HCT116 (cell line): ENCODE results near the gene XKR7. TPM values are rescaled to one million over a fixed set of nuclear protein-coding genes. Genes with fewer than 3 reads are reported as not detected.

Source experiments
- ATAC-seq: fragments of 200-7000 bp; cut with Tn5 transposase; 2 replicates; pipeline ENCODE4 v1.9.1; 2020; ENCODE audit warnings: mild to moderate bottlenecking, moderate library complexity
- BruUV-seq: library from RNA; stranded (reverse); fragments of 400-500 nt; replicated peaks from 2 replicates; lab custom pipeline; 2021; lab: Mats Ljungman, UMichigan
- CTCF ChIA-PET: fragments of 300-600 bp; sonication (Branson Sonifier 250); formaldehyde crosslinking; loops from one replicate; lab custom pipeline; 2021; ENCODE audit warnings: antibody characterized with exemption; lab: Charles Lee
- POLR2A ChIA-PET: fragments of 300-600, 350-600 bp; sonication (Branson Sonifier 250); formaldehyde crosslinking; loops from one replicate; lab custom pipeline; 2021; ENCODE audit warnings: antibody characterized with exemption; lab: Charles Lee
- RAD21 ChIA-PET, 2 experiments: fragments of 300-600 bp; sonication (Branson Sonifier 250); formaldehyde crosslinking; loops; one replicate each; lab custom pipeline; 2023; ENCODE audit warnings: low total read pairs in 2 of 2; ENCODE audit not compliant: uncharacterized antibody in 2 of 2, unreplicated experiment in 2 of 2, low non-redundant PET in 1 of 2; lab: Charles Lee
- DNase-seq: peaks from one replicate; pipeline ENCODE4 v3.0.0-alpha.2; 2010; ENCODE audit warnings: low read depth, low spot score
- H2AFZ ChIP-seq: fragments of 200-600 bp; shearing (Covaris generic), sonication (generic); 2 replicates; pipeline ENCODE4 v1.6.1; 2017; ENCODE audit warnings: low read depth, mixed run types, mixed read lengths, antibody characterized with exemption, low read length; ENCODE audit not compliant: poor library complexity, severe bottlenecking
- H3K27ac ChIP-seq: 2 replicates; pipeline ENCODE4 v1.5.1; 2012; ENCODE audit warnings: low read depth, low read length
- H3K27me3 ChIP-seq: fragments of 200-600 bp; sonication (generic); 2 replicates; pipeline ENCODE4 v1.6.1; 2016; ENCODE audit warnings: mixed run types, low read length, mixed read lengths; ENCODE audit not compliant: insufficient read depth
- H3K36me3 ChIP-seq, 2 experiments: fragments of 200-500 bp in 1 of 2; fragments of 200-600 bp in 1 of 2; sonication (Bioruptor generic) in 1 of 2; sonication (generic) in 1 of 2; 2 replicates each; pipeline versions ENCODE4 v1.5.1 to v1.6.1; 2014 to 2016; ENCODE audit warnings: low read length in 2 of 2, inconsistent platforms in 1 of 2, mixed read lengths in 1 of 2, mixed run types in 1 of 2; ENCODE audit not compliant: insufficient read depth in 2 of 2, control insufficient read depth in 1 of 2
- H3K4me1 ChIP-seq, 2 experiments: fragments of 200-600 bp in 1 of 2; sonication (generic) in 1 of 2; 2 replicates each; pipeline versions ENCODE4 v1.5.1 to v1.6.1; 2012 to 2017; ENCODE audit warnings: low read length in 2 of 2, inconsistent platforms in 1 of 2, mild to moderate bottlenecking in 1 of 2, mixed read lengths in 1 of 2, mixed run types in 1 of 2, moderate library complexity in 1 of 2; ENCODE audit not compliant: insufficient read depth in 2 of 2, control insufficient read depth in 1 of 2
- H3K4me2 ChIP-seq: fragments of 200-600 bp; sonication (generic); 2 replicates; pipeline ENCODE4 v1.6.1; 2017; ENCODE audit warnings: mixed run types, low read length, mixed read lengths
- H3K4me3 ChIP-seq, 2 experiments: fragments of 200-600 bp in 1 of 2; sonication (generic) in 1 of 2; replicated peaks in 1 of 2; 2 replicates each; pipeline ENCODE4 v1.5.1; 2011 to 2016; ENCODE audit warnings: low read length in 2 of 2, control low read depth in 1 of 2, low read depth in 1 of 2, mild to moderate bottlenecking in 1 of 2, mixed read lengths in 1 of 2, mixed run types in 1 of 2
- H3K79me2 ChIP-seq: fragments of 200-600 bp; sonication (generic); 2 replicates; pipeline ENCODE4 v1.6.1; 2017; ENCODE audit warnings: mild to moderate bottlenecking, mixed run types, low read length, moderate library complexity, mixed read lengths; ENCODE audit not compliant: insufficient read depth
- H3K9ac ChIP-seq: fragments of 200-600 bp; sonication (generic); 2 replicates; pipeline ENCODE4 v1.6.1; 2016; ENCODE audit warnings: low read length, mixed read lengths
- H3K9me2 ChIP-seq: fragments of 200-600 bp; sonication (generic), shearing (Covaris generic); 2 replicates; pipeline ENCODE4 v1.6.1; 2017; ENCODE audit warnings: mixed run types, mild to moderate bottlenecking, moderate library complexity; ENCODE audit not compliant: insufficient read depth
- H3K9me3 ChIP-seq, 2 experiments: fragments of 200-500 bp in 1 of 2; fragments of 200-600 bp in 1 of 2; sonication (Bioruptor generic) in 1 of 2; sonication (generic) in 1 of 2; 2 replicates each; pipeline ENCODE4 v1.6.1; 2014 to 2017; ENCODE audit warnings: low read length in 2 of 2, mixed read lengths in 2 of 2, inconsistent platforms in 1 of 2, low read depth in 1 of 2, mild to moderate bottlenecking in 1 of 2, mixed run types in 1 of 2, moderate library complexity in 1 of 2; ENCODE audit not compliant: control insufficient read depth in 1 of 2, insufficient read depth in 1 of 2
- H4K20me1 ChIP-seq: fragments of 200-600 bp; sonication (generic), shearing (Covaris generic); 2 replicates; pipeline ENCODE4 v1.6.1; 2017; ENCODE audit warnings: mixed run types, mild to moderate bottlenecking, moderate library complexity; ENCODE audit not compliant: insufficient read depth
- CBX3 ChIP-seq: IDR thresholded peaks from 2 replicates; pipeline ENCODE4 v1.6.1; 2012; ENCODE audit warnings: low read depth
- CEBPB ChIP-seq: IDR thresholded peaks from 2 replicates; pipeline ENCODE4 v1.6.1; 2012; ENCODE audit warnings: low read depth
- EGR1 ChIP-seq: IDR thresholded peaks from 2 replicates; pipeline ENCODE4 v1.6.1; 2012; ENCODE audit warnings: low read depth
- ELF1 ChIP-seq: IDR thresholded peaks from 2 replicates; pipeline ENCODE4 v1.6.1; 2012; ENCODE audit warnings: low read depth, borderline replicate concordance
- EZH2 ChIP-seq: fragments of 200-600 bp; sonication (generic); IDR thresholded peaks from 2 replicates; pipeline ENCODE4 v1.6.1; 2017; ENCODE audit warnings: antibody characterized with exemption, mixed run types
- EZH2phosphoT487 ChIP-seq: fragments of 200-600 bp; IDR thresholded peaks from 2 replicates; pipeline ENCODE4 v1.6.1; 2018; ENCODE audit warnings: antibody characterized with exemption, borderline replicate concordance
- JUND ChIP-seq: IDR thresholded peaks from 2 replicates; pipeline ENCODE4 v1.6.1; 2012
- POLR2A ChIP-seq: IDR thresholded peaks from 2 replicates; pipeline ENCODE4 v1.7.0; 2011; ENCODE audit warnings: borderline replicate concordance; ENCODE audit not compliant: insufficient read depth, insufficient read length; ENCODE audit errors: extremely low read depth
- POLR2AphosphoS5 ChIP-seq: IDR thresholded peaks from 2 replicates; pipeline ENCODE4 v1.6.1; 2011; ENCODE audit warnings: mild to moderate bottlenecking, low read depth, low read length, moderate library complexity
- RAD21 ChIP-seq: IDR thresholded peaks from 2 replicates; pipeline ENCODE4 v1.6.1; 2012; ENCODE audit warnings: low read depth, mild to moderate bottlenecking
- SIN3A ChIP-seq: IDR thresholded peaks from 2 replicates; pipeline ENCODE4 v1.6.1; 2012; ENCODE audit warnings: low read depth
- SRF ChIP-seq: IDR thresholded peaks from 2 replicates; pipeline ENCODE4 v1.6.1; 2012; ENCODE audit warnings: low read depth
- TCF7L2 ChIP-seq: IDR thresholded peaks from 2 replicates; pipeline ENCODE4 v1.7.0; 2011; ENCODE audit warnings: borderline replicate concordance, inconsistent platforms; ENCODE audit not compliant: insufficient read depth, insufficient read length; ENCODE audit errors: extremely low read depth
- YY1 ChIP-seq: IDR thresholded peaks from 2 replicates; pipeline ENCODE4 v1.6.1; 2011; ENCODE audit warnings: low read length, low read depth, moderate library complexity, mild to moderate bottlenecking; ENCODE audit not compliant: insufficient replicate concordance; ENCODE audit errors: extremely low read depth
- ZFX ChIP-seq: fragments of 450-650 bp; IDR thresholded peaks from 2 replicates; pipeline ENCODE4 v1.6.1; 2017
- intact Hi-C: fragments of 100-400 bp; cut with micrococcal nuclease; formaldehyde crosslinking; loops from 2 replicates; pipeline ENCODE4 v1.10.0; 2022
- total RNA-seq: library from RNA; stranded (reverse); gene quantifications from one replicate; pipeline ENCODE4 v1.2.1, GENCODE V29; 2021; ENCODE audit not compliant: unreplicated experiment
- TF ChIP-seq, protein P1 (sequence below): IDR thresholded peaks from 2 replicates; pipeline ENCODE4 v1.6.1; 2011; ENCODE audit warnings: mild to moderate bottlenecking, low read length, moderate library complexity; ENCODE audit not compliant: insufficient replicate concordance; ENCODE audit errors: extremely low read depth
- TF ChIP-seq, protein P2 (sequence below): IDR thresholded peaks from 2 replicates; pipeline ENCODE4 v1.6.1; 2012

Gene XKR7
- total RNA-seq, 1 experiment from 2014 or later, result not detected

DNA sequence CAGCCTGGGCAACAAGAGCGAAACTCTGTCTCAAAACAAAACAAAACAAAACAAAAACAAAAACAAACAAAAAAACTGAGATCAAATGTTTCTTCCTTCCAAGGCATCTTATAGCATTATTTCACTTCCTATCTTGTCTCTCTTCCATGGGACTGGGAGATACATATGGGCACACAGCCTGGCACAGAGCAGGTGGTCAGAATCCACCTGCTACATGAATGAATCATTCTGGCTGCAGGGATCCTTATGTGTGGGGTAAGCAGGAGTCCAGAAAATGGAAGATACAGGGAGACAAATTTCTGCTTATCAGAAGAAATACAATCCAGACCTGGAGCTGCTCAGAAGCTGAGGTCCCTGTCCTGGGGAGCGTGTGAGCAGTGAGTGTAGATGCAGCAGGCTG is 24.1 kb downstream of the XKR7 start:
- Histone ChIP-seq H2AFZ (no peak overlapping the region), H3K4me3 (no peak overlapping the region), H3K9me2 (no peaks in the 10 kb centered on the region), H3K4me1 (no peaks in the 10 kb centered on the region), H3K79me2 (no peaks in the 10 kb centered on the region), H3K4me2 (no peak overlapping the region), H3K9me3 (no peaks in the 10 kb centered on the region), H3K9ac (no peak overlapping the region), H3K27me3 (peaks cover 24% of the 10 kb centered on the region; the same call in 1 of the 2 replicates), H3K27ac (no peak overlapping the region), H4K20me1 (no peaks in the 10 kb centered on the region), H3K36me3 (no peaks in the 10 kb centered on the region)
- ChIA-PET CTCF (no interaction called here), POLR2A (no interaction called here), RAD21 (no interaction called here)
- intact Hi-C loops, result no loop called here
- DNase-seq (no peak), ATAC-seq (no peak)
- BruUV-seq, result no TSS peak
- no peak for TF ChIP-seq YY1
- TF ChIP-seq EZH2, result no peak
- TF ChIP-seq EGR1, result no peak
- TF ChIP-seq TCF7L2, result no peak
- TF ChIP-seq, protein P1, sequence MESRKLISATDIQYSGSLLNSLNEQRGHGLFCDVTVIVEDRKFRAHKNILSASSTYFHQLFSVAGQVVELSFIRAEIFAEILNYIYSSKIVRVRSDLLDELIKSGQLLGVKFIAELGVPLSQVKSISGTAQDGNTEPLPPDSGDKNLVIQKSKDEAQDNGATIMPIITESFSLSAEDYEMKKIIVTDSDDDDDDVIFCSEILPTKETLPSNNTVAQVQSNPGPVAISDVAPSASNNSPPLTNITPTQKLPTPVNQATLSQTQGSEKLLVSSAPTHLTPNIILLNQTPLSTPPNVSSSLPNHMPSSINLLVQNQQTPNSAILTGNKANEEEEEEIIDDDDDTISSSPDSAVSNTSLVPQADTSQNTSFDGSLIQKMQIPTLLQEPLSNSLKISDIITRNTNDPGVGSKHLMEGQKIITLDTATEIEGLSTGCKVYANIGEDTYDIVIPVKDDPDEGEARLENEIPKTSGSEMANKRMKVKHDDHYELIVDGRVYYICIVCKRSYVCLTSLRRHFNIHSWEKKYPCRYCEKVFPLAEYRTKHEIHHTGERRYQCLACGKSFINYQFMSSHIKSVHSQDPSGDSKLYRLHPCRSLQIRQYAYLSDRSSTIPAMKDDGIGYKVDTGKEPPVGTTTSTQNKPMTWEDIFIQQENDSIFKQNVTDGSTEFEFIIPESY, result no peak
- no peak for TF ChIP-seq SIN3A
- TF ChIP-seq SRF, result no peak
- TF ChIP-seq POLR2A, result no peak
- TF ChIP-seq ZFX, result no peak
- TF ChIP-seq ELF1, result no peak
- TF ChIP-seq POLR2AphosphoS5, result no peak
- TF ChIP-seq, protein P2, sequence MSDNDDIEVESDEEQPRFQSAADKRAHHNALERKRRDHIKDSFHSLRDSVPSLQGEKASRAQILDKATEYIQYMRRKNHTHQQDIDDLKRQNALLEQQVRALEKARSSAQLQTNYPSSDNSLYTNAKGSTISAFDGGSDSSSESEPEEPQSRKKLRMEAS, result no peak
- TF ChIP-seq CBX3, result no peak
- no peak for TF ChIP-seq RAD21
- TF ChIP-seq EZH2phosphoT487, result no peak
- TF ChIP-seq CEBPB, result no peak
- no peak for TF ChIP-seq JUND
